ENCODE results near the gene ANKS1B. TPM values are rescaled to one million over a fixed set of nuclear protein-coding genes. Genes with fewer than 3 reads are reported as not detected.

Gene ANKS1B
- total RNA-seq, 1 experiment from 2014 or later, result 9.7 TPM

DNA sequence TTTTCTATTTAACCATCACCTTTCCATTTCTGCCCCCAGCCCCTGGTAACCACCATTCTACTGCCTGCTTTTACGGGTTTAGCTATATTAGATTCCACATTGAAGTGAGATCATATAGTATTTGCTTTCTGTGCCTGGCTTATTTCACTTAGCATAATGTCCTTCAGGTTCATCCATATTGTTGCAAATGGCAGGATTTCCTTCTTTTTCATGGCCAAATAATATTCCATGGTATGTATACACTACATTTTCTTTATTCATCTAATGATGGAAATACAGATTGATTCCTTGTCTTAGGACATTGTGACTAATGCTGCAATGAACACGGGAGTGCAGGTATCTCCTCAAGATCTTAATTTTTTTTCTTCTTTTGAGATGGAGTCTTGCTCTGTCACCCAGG, 1137.5 kb downstream of the ANKS1B start:
- DNase-seq (ENCODE audit: low read depth, low spot score) (no peak), ATAC-seq (no peak)
- H3K27ac ChIP-seq (ENCODE audit: low read length), result no peak overlapping the region
- in situ Hi-C loops (cut with HindIII; ENCODE audit: low pct_unique_long_range_greater_than_20kb, low sequenced_read_pairs) (no loop called here), intact Hi-C loops (cut with micrococcal nuclease; ENCODE audit: unreplicated experiment) (no loop called here)
- no TSS peak for BruUV-seq (replicated peaks)
- ChIA-PET POLR2A (no interaction called here), CTCF (no interaction called here)
- H3K4me1 ChIP-seq (ENCODE audit: control insufficient read depth, insufficient read depth, low read length), result no peaks in the 10 kb centered on the region
- TF ChIP-seq POLR2AphosphoS5 (IDR thresholded peaks at IDR 0.05; ENCODE audit: low read depth, low read length) (no peak), TCF7L2 (IDR thresholded peaks at IDR 0.05; ENCODE audit: low read depth, low read length) (no peak), SIN3A (IDR thresholded peaks at IDR 0.05; ENCODE audit: borderline replicate concordance, insufficient read depth, low read depth, low read length) (no peak)
- TF ChIP-seq, protein P1, sequence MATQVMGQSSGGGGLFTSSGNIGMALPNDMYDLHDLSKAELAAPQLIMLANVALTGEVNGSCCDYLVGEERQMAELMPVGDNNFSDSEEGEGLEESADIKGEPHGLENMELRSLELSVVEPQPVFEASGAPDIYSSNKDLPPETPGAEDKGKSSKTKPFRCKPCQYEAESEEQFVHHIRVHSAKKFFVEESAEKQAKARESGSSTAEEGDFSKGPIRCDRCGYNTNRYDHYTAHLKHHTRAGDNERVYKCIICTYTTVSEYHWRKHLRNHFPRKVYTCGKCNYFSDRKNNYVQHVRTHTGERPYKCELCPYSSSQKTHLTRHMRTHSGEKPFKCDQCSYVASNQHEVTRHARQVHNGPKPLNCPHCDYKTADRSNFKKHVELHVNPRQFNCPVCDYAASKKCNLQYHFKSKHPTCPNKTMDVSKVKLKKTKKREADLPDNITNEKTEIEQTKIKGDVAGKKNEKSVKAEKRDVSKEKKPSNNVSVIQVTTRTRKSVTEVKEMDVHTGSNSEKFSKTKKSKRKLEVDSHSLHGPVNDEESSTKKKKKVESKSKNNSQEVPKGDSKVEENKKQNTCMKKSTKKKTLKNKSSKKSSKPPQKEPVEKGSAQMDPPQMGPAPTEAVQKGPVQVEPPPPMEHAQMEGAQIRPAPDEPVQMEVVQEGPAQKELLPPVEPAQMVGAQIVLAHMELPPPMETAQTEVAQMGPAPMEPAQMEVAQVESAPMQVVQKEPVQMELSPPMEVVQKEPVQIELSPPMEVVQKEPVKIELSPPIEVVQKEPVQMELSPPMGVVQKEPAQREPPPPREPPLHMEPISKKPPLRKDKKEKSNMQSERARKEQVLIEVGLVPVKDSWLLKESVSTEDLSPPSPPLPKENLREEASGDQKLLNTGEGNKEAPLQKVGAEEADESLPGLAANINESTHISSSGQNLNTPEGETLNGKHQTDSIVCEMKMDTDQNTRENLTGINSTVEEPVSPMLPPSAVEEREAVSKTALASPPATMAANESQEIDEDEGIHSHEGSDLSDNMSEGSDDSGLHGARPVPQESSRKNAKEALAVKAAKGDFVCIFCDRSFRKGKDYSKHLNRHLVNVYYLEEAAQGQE (IDR thresholded peaks at IDR 0.05; ENCODE audit: insufficient read depth in 1 of 2, low read depth in 2 of 2, low read length in 1 of 2), result no peak
- TF ChIP-seq, protein P2, sequence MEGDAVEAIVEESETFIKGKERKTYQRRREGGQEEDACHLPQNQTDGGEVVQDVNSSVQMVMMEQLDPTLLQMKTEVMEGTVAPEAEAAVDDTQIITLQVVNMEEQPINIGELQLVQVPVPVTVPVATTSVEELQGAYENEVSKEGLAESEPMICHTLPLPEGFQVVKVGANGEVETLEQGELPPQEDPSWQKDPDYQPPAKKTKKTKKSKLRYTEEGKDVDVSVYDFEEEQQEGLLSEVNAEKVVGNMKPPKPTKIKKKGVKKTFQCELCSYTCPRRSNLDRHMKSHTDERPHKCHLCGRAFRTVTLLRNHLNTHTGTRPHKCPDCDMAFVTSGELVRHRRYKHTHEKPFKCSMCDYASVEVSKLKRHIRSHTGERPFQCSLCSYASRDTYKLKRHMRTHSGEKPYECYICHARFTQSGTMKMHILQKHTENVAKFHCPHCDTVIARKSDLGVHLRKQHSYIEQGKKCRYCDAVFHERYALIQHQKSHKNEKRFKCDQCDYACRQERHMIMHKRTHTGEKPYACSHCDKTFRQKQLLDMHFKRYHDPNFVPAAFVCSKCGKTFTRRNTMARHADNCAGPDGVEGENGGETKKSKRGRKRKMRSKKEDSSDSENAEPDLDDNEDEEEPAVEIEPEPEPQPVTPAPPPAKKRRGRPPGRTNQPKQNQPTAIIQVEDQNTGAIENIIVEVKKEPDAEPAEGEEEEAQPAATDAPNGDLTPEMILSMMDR (IDR thresholded peaks at IDR 0.05), result no peak
- no peaks in the 10 kb centered on the region for H3K9me3 ChIP-seq (ENCODE audit: control insufficient read depth, insufficient read depth, low read depth, low read length)
- H3K27me3 ChIP-seq (ENCODE audit: control insufficient read depth, insufficient read depth, low read length), result no peaks in the 10 kb centered on the region
- no peak overlapping the region for H3K4me3 ChIP-seq (ENCODE audit: low read depth in 2 of 2, low read length in 2 of 2)
- H3K36me3 ChIP-seq (ENCODE audit: control insufficient read depth, insufficient read depth, low read length), result no peaks in the 10 kb centered on the region

DNA sequence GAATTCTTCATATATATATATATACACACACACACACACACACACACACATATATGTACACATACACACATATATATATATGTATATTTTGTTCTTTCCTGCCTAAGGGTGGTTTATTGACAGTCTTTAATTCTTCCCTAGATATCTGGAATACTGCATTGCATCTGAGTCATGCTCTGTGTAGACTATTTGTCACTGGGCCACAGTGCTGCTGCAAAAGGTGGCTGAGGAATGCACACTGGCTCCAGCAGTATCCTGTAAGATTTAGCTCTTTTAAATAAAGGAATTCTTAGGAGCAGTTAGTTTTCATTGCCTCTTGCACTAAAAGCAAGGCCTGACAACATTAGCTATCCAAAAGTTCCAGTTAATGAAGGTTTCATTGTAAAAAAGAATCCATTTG, 1138.8 kb downstream of the ANKS1B start:
- H3K9me3 ChIP-seq (ENCODE audit: control insufficient read depth, insufficient read depth, low read depth, low read length), result no peaks in the 10 kb centered on the region
- H3K4me1 ChIP-seq (ENCODE audit: control insufficient read depth, insufficient read depth, low read length), result no peaks in the 10 kb centered on the region
- ATAC-seq, result no peak
- H3K27me3 ChIP-seq (ENCODE audit: control insufficient read depth, insufficient read depth, low read length), result no peaks in the 10 kb centered on the region; the same call in 1 of the 2 replicates
- H3K4me3 ChIP-seq (ENCODE audit: low read depth in 2 of 2, low read length in 2 of 2), result no peak overlapping the region
- TF ChIP-seq, protein P2 (IDR thresholded peaks at IDR 0.05), result no peak
- TF ChIP-seq POLR2AphosphoS5 (IDR thresholded peaks at IDR 0.05; ENCODE audit: low read depth, low read length) (no peak), SIN3A (IDR thresholded peaks at IDR 0.05; ENCODE audit: borderline replicate concordance, insufficient read depth, low read depth, low read length) (no peak), TCF7L2 (IDR thresholded peaks at IDR 0.05; ENCODE audit: low read depth, low read length) (no peak)
- TF ChIP-seq, protein P1 (IDR thresholded peaks at IDR 0.05; ENCODE audit: insufficient read depth in 1 of 2, low read depth in 2 of 2, low read length in 1 of 2), result no peak
- H3K27ac ChIP-seq (ENCODE audit: low read length), result no peak overlapping the region
- no peaks in the 10 kb centered on the region for H3K36me3 ChIP-seq (ENCODE audit: control insufficient read depth, insufficient read depth, low read length)
- ChIA-PET POLR2A (no interaction called here), CTCF (interaction anchor here (0.6 kb wide), 2 partner anchors 10 to 123 kb away, joined by 3 read pairs; no protein-coding TSS in a partner anchor)
- BruUV-seq (replicated peaks), result no TSS peak
- no peak for DNase-seq (ENCODE audit: low read depth, low spot score)
- in situ Hi-C loops (cut with HindIII; ENCODE audit: low pct_unique_long_range_greater_than_20kb, low sequenced_read_pairs) (no loop called here), intact Hi-C loops (cut with micrococcal nuclease; ENCODE audit: unreplicated experiment) (no loop called here)
